HS-27A (cell line): ENCODE measurements around the gene SORCS2.
"Not testable (repeated sequence)": the region's sequence is repeated elsewhere in the genome, so short reads cannot be mapped to it uniquely, and the experiment has no call there.

Experiments
- DNase-seq: peaks from one replicate; pipeline ENCODE4 v3.0.0-alpha.2; 2012; ENCODE audit warnings: low read depth, missing footprints

The SORCS2 gene

GRCh38 chr4:7160439-7160838, 31.9 kb upstream of the SORCS2 start:
- no peak for DNase-seq

GRCh38 chr4:7160951-7161440, 31.3 kb upstream of the SORCS2 start:
- no peak for DNase-seq

- no peak for DNase-seq
Measured at GRCh38 chr4:7161721-7162214, 30.6 kb upstream of the SORCS2 start.

- not testable (repeated sequence) for DNase-seq
Measured at GRCh38 chr4:7165056-7165873, 27.1 kb upstream of the SORCS2 start.

- DNase-seq = no peak
Measured at GRCh38 chr4:7165874-7166201, 26.5 kb upstream of the SORCS2 start.

DNA sequence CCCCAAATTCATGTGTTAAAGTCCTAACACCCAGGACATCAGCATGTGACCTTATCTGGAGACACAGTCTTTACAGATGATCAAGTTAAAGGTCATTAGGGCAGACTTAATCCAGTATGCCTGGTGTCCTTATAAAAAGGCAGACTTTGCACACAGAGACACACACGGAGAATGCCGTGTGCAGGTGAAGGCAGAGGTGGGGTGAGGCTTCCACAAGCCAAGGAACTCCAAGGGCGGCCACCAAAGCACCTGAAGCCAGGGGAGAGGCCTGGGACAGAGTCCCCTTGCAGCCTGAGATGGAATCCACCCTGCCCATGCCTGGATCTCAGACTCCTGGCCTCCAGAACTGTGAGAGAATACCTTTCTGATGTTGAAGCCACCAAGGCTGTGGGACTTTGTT, 26.1 kb upstream of the SORCS2 start:
- no peak for DNase-seq

DNA sequence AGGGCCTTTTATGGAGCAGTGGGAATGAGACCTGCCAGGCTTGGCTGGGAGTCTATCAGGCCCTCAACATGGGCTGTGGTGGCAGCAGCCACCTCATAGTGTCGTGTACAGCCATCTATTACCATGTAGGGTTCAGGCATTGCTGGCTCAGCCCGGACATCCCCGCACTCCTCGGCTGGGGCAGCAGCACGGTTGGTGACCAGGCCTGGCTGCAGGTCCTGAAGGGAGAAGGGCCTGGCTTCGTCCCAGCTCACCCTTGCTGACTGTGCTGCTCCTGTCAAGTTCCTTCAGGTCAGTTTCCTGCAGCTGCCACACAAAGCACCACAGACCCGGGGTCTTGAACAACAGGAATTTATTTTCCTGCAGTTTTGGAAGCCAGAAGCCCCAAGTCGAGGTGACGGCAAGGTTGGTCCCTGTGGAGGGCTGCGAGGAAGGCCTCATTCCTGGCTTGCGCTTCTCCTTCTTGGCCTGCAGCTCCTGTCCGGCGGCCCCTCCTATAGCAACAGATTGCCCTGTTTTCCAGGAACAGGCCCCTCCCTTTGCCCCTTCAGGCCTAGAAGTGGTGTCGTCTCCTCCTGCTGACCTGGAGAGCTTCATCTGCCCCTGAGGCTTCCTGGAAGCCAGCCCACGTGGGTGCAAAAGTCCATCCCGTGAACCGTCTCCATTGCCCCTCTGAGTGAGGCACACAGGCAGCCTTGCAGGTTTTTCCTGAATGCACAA, 25.2 kb upstream of the SORCS2 start:
- no peak for DNase-seq

DNA sequence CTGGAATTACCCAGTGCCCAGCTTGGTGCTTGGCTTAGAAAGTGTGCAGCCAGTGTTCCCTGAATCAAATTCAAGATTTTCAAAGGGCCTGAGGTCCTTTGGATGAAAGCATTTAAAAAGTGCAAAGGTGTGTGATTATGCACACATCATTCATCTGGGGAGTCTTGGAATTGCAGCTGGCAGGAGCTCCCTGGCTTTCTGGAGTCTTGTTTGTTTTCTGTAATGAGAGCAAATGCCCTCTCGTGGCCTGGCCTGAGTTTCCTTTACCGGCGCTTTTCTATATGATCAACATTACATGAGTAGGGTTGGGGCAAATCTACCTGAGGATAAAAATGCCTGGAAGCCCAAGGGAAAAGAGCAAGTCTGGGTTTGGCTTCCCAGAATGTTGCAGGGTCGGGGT, 24.6 kb upstream of the SORCS2 start:
- DNase-seq = no peak

DNA sequence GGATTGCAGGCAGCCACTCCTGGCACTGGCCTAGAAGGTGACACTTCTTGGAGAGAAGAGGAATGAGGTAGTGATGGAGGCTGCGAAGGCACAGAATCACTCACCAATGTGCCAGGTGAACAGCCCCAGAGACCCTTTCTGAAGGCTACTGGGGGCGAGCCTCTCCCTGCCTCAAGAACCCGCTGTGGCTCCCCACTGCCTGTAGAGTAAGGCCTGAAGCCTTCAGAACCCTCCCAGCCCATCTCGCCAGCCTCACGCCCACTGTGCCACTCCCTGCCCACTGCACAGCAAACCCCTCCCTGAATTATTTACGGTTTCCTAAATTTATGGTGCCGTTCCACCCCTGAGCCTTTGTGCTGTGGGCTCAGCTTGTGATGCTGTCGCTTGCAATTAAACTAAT, 24.2 kb upstream of the SORCS2 start:
- DNase-seq = no peak

GRCh38 chr4:7169134-7169533, 23.2 kb upstream of the SORCS2 start:
- no peak for DNase-seq

DNA sequence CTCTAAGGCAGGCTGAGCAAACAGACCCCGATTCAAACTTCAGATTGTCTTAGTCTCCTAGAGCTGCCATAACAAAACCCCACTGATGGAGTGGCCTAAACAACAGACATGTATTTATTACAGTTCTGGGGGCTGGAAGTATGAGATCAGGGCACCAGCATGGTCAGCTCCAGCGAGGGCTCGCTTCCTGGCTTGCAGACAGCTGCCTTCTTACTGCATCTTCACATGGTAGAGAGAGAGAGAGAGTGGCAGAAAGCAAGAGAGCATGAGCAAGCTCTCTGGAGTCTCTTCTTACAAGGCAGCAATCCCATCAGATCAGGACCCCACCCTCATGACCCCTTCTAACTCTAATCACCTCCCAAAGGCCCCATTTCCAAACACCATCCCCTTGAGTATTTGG, 22.3 kb upstream of the SORCS2 start:
- DNase-seq = no peak

- DNase-seq = no peak
Measured at GRCh38 chr4:7171191-7171900, 21.0 kb upstream of the SORCS2 start.

GRCh38 chr4:7172508-7172907, 19.8 kb upstream of the SORCS2 start:
- DNase-seq = no peak

- no peak for DNase-seq
Measured at GRCh38 chr4:7172946-7173345, 19.4 kb upstream of the SORCS2 start.

DNA sequence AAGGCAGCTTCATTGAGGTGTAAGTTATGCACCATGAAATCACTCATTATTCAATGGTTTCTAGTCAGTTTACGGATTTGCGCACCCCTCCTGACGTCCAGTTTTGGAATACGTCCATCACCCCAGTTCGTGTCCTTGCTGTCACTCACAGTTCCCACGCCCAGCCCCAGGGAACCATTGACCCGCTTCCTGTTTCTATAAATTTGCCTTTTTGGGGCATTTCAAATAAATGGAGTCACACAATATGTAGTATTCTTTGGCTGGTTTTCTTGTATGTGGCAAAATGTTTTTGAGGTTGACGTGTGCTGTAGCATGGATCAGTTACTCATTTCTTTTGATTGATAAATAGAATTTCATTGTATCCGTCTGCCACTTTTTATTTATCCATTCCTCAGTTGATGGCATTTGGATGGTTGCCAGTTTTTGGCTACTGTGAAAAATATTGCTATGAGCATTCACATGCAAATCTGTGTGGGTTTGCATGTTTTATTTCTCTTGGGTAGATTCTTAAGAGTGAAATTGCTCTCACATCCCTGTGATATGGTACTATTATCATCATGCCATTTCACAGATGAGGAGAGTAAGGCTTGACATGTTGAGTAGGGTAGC, 18.4 kb upstream of the SORCS2 start:
- DNase-seq = no peak

DNA sequence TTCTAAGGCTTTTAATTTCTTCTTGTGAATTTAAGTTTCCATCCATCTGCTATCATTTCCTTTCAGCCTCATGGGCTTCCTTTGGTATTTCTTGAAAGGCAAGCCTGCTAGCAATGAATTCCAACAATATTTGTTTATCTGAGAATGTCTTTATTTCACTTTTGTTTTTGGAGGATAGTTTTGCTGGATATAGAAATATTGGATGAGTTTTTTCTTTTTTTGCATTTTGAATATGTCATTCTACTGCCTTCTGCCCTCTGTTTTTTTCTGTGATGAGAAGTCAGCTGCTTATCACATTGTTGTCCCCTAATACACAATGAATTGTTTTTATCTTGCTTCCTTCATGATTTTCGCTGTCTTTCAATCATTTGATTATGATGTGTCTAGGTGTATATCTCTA, 13.2 kb upstream of the SORCS2 start:
- DNase-seq = no peak

- DNase-seq = no peak
Measured at GRCh38 chr4:7180938-7181337, 11.4 kb upstream of the SORCS2 start.

- DNase-seq = no peak
Measured at GRCh38 chr4:7182616-7183015, 9.7 kb upstream of the SORCS2 start.

DNA sequence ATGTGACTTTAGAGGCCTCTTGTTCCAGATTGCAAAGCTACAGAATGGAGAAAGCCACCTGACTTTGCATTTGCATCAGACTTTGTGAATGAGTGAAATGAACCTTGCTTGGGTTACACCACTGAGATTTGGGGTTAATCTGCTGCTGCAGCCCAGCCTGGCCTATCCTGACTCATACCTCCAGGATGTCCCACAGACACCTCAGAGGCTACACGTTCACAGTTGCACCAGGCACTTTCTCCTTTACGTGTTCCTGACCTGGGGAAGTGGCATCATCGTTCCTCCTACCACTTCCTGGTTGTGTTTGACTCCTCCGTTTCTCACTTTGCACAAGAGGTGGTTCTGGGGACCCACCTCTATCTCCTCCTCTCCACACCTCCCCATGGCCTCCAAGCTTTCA, 9.2 kb upstream of the SORCS2 start:
- DNase-seq = no peak

GRCh38 chr4:7183780-7184460, 8.4 kb upstream of the SORCS2 start:
- DNase-seq = no peak

DNA sequence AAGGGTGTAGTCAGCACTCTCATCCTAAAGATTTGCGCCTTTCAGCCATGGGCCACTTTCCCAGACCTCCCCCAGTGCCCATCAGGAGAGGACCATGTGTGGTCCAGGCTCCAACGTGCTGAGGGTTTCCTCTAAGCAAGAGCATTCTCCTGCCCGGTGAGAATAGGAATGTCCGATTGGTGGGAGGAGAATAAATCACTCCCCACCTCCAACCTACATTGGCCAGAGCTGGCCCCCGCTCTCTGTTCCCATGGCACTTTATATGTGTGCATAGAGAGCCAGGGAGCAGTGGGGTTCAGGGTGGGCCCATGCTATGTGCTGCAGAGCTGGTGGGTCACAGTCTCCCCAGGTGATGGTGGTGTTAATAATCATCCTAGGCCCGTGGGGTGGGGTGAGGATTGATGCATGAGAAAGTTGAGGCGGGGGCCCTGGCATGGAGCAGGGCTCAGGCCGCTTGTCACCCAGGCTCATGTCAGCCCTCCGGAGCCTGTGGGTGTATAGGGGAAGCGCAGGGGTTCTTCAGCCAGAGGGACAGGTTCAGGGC, 6.8 kb upstream of the SORCS2 start:
- no peak for DNase-seq
